ENCODE data around the gene KDM7A. TPM values are rescaled to one million over a fixed set of nuclear protein-coding genes. Genes with fewer than 3 reads are reported as not detected.

Gene KDM7A
- total and polyA plus RNA-seq, 2 of the 4 experiments (the other 2 are of a cell fraction), result 1.5 to 2.3 TPM

DNA sequence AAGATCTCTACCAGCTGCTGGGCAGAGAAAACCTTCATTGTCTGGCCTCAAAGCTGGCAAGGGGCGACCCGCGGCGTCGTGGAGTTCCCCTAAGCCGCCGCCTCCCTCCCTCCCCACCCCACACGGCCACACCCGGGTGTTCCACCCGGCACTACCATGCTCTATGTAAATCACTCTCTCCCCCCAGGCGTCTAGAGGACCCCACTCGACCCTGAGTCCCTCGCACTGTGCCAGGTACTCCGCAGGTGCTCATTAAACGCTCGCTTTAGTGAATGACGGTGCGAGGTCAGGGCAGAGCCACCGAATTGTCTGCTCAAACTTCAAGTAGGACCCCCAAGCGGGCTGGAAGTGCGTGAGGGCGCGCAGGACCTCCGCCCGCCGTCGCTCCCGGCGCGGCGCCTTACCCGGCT lies 114.7 kb downstream of the KDM7A start:
- TF ChIP-seq CHD1 (IDR thresholded peaks at IDR 0.05; ENCODE audit: low read depth, low read length) (no peak), RFX5 (IDR thresholded peaks at IDR 0.05; ENCODE audit: low read depth, low read length) (no peak), RCOR1 (IDR thresholded peaks at IDR 0.05; ENCODE audit: insufficient replicate concordance, low read length) (no peak)
- 0 out of 2 replicates have a peak overlapping the region, but pooled peaks have one; percentile 24 for H3K23ac ChIP-seq (ENCODE audit: low read depth, low read length)
- no peak overlapping the region; the same call in 1 of the 2 replicates for H2BK120ac ChIP-seq (ENCODE audit: low read depth, low read length)
- in situ Hi-C loops (cut with MboI; ENCODE audit: low sequenced_read_pairs) (no loop called here), intact Hi-C loops (cut with micrococcal nuclease) (no loop called here), dilution Hi-C loops (cut with HindIII; ENCODE audit: low sequenced_read_pairs, unreplicated experiment) (no loop called here)
- DNase-seq (no peak), ATAC-seq (ENCODE audit: low read depth) (no peak)
- H3K27ac ChIP-seq (ENCODE audit: insufficient read depth, low read length), result no peak overlapping the region; the same call in 1 of the 2 replicates
- H3K9ac ChIP-seq (ENCODE audit: low read depth, low read length), result peak overlapping the region; percentile 47; the same call in 1 of the 2 replicates
- H3K4me2 ChIP-seq (ENCODE audit: low read depth, low read length), result peak overlapping the region; percentile 81
- H2BK20ac ChIP-seq (ENCODE audit: low read depth, low read length), result no peak overlapping the region
- WGBS, 2 experiments (ENCODE audit: extremely low coverage in 2 of 2, insufficient read length in 1 of 2), result 43% methylated on average over 4 of the region's 32 CpGs; no CpG with 5 or more reads in 1 of the 2 experiments
- peak overlapping the region; percentile 49; the same call in 1 of the 2 replicates for H2AK5ac ChIP-seq (ENCODE audit: low read depth, low read length)
- H2BK5ac ChIP-seq (ENCODE audit: low read depth, low read length, poor library complexity, severe bottlenecking), result no peak overlapping the region
- no peak overlapping the region; the same call in 1 of the 2 replicates for H3K56ac ChIP-seq (ENCODE audit: extremely low read depth, insufficient read depth, low read length)
- peak overlapping the region; percentile 90 for H2AK9ac ChIP-seq (replicated peaks; ENCODE audit: low read depth, low read length, poor library complexity)
- peak overlapping the region; percentile 96 for H2AFZ ChIP-seq (replicated peaks; ENCODE audit: low read length, poor library complexity)
- no peaks in the 10 kb centered on the region for H3K36me3 ChIP-seq (ENCODE audit: control insufficient read depth, insufficient read depth, low read length)
- peaks cover 21% of the 10 kb centered on the region for H3K4me1 ChIP-seq (ENCODE audit: control insufficient read depth, insufficient read depth, low read length)
- H4K20me1 ChIP-seq (ENCODE audit: insufficient read depth, low read length), result peaks cover 8% of the 10 kb centered on the region; the same call in 1 of the 2 replicates
- peaks cover 27% of the 10 kb centered on the region for H3K9me1 ChIP-seq (ENCODE audit: insufficient read depth, low read length)
- ChIA-PET POLR2A (ENCODE audit: unreplicated experiment) (no interaction called here), CTCF (no interaction called here)
- peak overlapping the region; percentile 54 for H3K4ac ChIP-seq (ENCODE audit: low read depth, low read length)
- H3K9me3 ChIP-seq (ENCODE audit: control insufficient read depth, insufficient read depth, low read length), result peaks cover 2% of the 10 kb centered on the region; the same call in 1 of the 2 replicates
- H4K91ac ChIP-seq (ENCODE audit: insufficient read depth, low read depth, low read length), result peak overlapping the region; percentile 46; the same call in 1 of the 2 replicates
- BruUV-seq (replicated peaks), result no TSS peak
- no peaks in the 10 kb centered on the region for H3K27me3 ChIP-seq (ENCODE audit: control insufficient read depth, insufficient read depth, low read length)
- H4K5ac ChIP-seq (ENCODE audit: low read depth, low read length), result peak overlapping the region; percentile 22
- H3K4me3 ChIP-seq (ENCODE audit: insufficient read depth, low read depth, low read length), result peak overlapping the region; percentile 67
- peak overlapping the region; percentile 76 to 98; a peak in 2 of 4 replicates for H4K8ac ChIP-seq (ENCODE audit: low read depth in 2 of 2, low read length in 2 of 2)
- H3K18ac ChIP-seq (ENCODE audit: low read depth, low read length), result no peak overlapping the region
- H2BK15ac ChIP-seq (ENCODE audit: low read depth, low read length), result no peak overlapping the region
- H3K14ac ChIP-seq (replicated peaks; ENCODE audit: low read depth, low read length), result peak overlapping the region; percentile 76; the same call in 1 of the 2 replicates
- H3K79me1 ChIP-seq (ENCODE audit: low read depth in 1 of 2, low read length in 2 of 2), result peaks cover 24 to 52% of the 10 kb centered on the region in 2 experiments; a peak in 3 of 4 replicates
